ENCODE data around the gene TMBIM4. TPM values are rescaled to one million over a fixed set of nuclear protein-coding genes. Genes with fewer than 3 reads are reported as not detected.

TMBIM4 gene
- total and polyA plus RNA-seq, 4 donors = 58.6 to 154 (median 102) TPM

- Histone ChIP-seq H3K9me3 (ENCODE audit: control insufficient read depth in 4 of 4, low read length in 3 of 4) (no peaks in the 10 kb centered on the region), H3K4me1 (ENCODE audit: control insufficient read depth in 4 of 4, insufficient read depth in 4 of 4, low read length in 3 of 4) (no peaks in the 10 kb centered on the region), H3K4me3 (ENCODE audit: low read depth in 1 of 3, low read length in 3 of 3) (no peak overlapping the region), H3K9ac (ENCODE audit: low read depth in 1 of 2, low read length in 2 of 2) (no peak overlapping the region), H3K27ac (ENCODE audit: low read depth in 1 of 2, low read length in 2 of 2) (no peak overlapping the region), H3K27me3 (ENCODE audit: control insufficient read depth in 4 of 4, insufficient read depth in 4 of 4, low read length in 3 of 4) (no peaks in the 10 kb centered on the region), H3K36me3 (ENCODE audit: control insufficient read depth in 4 of 4, insufficient read depth in 3 of 4, low read depth in 1 of 4, low read length in 3 of 4) (no peaks in the 10 kb centered on the region)
- 98% methylated on average over 1 of the region's 1 CpG for WGBS
- DNase-seq (ENCODE audit: low spot score) = no peak
- no peak for TF ChIP-seq CTCF (IDR thresholded peaks at IDR 0.05; ENCODE audit: low read depth, low read length, missing input control)
These were observed 56.3 kb downstream of the TMBIM4 start for GRCh38 chr12:66113471-66113870.

GRCh38 chr12:66111605-66112004 lies 58.2 kb downstream of the TMBIM4 start:
- TF ChIP-seq FOXA1 (IDR thresholded peaks at IDR 0.05) (no peak), ATF3 (IDR thresholded peaks at IDR 0.05) (no peak), ZBTB33 (IDR thresholded peaks at IDR 0.05) (no peak), MAX (IDR thresholded peaks at IDR 0.05) (no peak), RXRA (IDR thresholded peaks at IDR 0.05) (no peak), YY1 (IDR thresholded peaks at IDR 0.05) (no peak), RAD21 (IDR thresholded peaks at IDR 0.05) (no peak), SP1 (IDR thresholded peaks at IDR 0.05) (no peak), FOXA2 (IDR thresholded peaks at IDR 0.05) (no peak), HNF4G (IDR thresholded peaks at IDR 0.05) (no peak), REST (IDR thresholded peaks at IDR 0.05) (no peak), CTCF (IDR thresholded peaks at IDR 0.05; ENCODE audit: low read depth, low read length, missing input control) (no peak), TAF1 (conservative IDR thresholded peaks at IDR 0.05) (no peak), GABPA (IDR thresholded peaks at IDR 0.05 in 1 of 2, conservative IDR thresholded peaks at IDR 0.05 in 1 of 2) (no peak), HNF4A (conservative IDR thresholded peaks at IDR 0.05) (no peak)
- no peaks in the 10 kb centered on the region for H3K36me3 ChIP-seq (ENCODE audit: control insufficient read depth in 4 of 4, insufficient read depth in 3 of 4, low read depth in 1 of 4, low read length in 3 of 4)
- H3K4me1 ChIP-seq (ENCODE audit: control insufficient read depth in 4 of 4, insufficient read depth in 4 of 4, low read length in 3 of 4) = peaks cover 0 to 9% (median 2%) of the 10 kb centered on the region in 4 donors
- no peaks in the 10 kb centered on the region for H3K9me3 ChIP-seq (ENCODE audit: control insufficient read depth in 4 of 4, low read length in 3 of 4)
- no peak overlapping the region for H3K27ac ChIP-seq (ENCODE audit: low read depth in 1 of 2, low read length in 2 of 2)
- no peak overlapping the region for H3K4me3 ChIP-seq (ENCODE audit: low read depth in 1 of 3, low read length in 3 of 3)
- DNase-seq (ENCODE audit: low spot score) = no peak
- no peaks in the 10 kb centered on the region for H3K27me3 ChIP-seq (ENCODE audit: control insufficient read depth in 4 of 4, insufficient read depth in 4 of 4, low read length in 3 of 4)
- H3K9ac ChIP-seq (ENCODE audit: low read depth in 1 of 2, low read length in 2 of 2) = no peak overlapping the region
